Stimulated activated CD8-positive, alpha-beta memory T cell treated with anti-CD3 and anti-CD28 coated beads, Interleukin-7, amount 100 ng/mL, for 24 hours (primary cell): Measurements from ENCODE around the gene KRTAP4-11.
"Not testable (repeated sequence)": the region's sequence is repeated elsewhere in the genome, so short reads cannot be mapped to it uniquely, and the experiment has no call there.

Experiments used
- DNase-seq: peaks from one replicate; pipeline ENCODE4 v3.0.0-alpha.2; 2020; ENCODE audit warnings: low read depth

The KRTAP4-11 gene

DNA sequence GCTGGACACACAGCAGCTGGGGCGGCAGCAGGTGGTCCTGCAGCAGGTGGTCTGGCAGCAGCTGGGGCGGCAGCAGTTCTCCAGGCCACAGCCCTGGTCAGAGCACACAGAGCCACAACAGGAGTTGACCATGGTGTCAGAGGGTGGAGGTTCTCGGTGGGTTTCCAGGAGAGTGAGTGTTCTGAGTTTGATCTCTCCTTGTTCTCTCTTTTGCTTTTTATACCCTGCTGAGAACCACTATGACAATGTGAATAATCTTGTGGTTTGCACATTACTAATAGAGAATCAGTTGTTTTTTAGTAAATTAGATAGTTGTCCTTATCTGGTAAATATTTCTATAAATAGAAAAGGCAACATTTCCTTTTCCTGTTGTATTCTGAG, 5.8 kb upstream of the KRTAP4-11 start, which contains the start of gene KRTAP4-12:
Gene KRTAP4-12, minus strand, starts transcription at position 192 of the 381 bp plus-strand sequence. Its CDS starts 60 bp downstream, at position 132.
- not testable (repeated sequence) for DNase-seq

- DNase-seq, result not testable (repeated sequence)
These were observed 5.3 kb upstream of the KRTAP4-11 start for GRCh38 chr17:41123292-41123990.

GRCh38 chr17:41121742-41122141, 3.6 kb upstream of the KRTAP4-11 start:
- DNase-seq, result no peak

GRCh38 chr17:41119696-41120690, 1.8 kb upstream of the KRTAP4-11 start:
- DNase-seq, result not testable (repeated sequence)

- DNase-seq, result no peak
These were observed 548 bp upstream of the KRTAP4-11 start for GRCh38 chr17:41118721-41119120.

- DNase-seq, result no peak
These were observed 1.9 kb downstream of the KRTAP4-11 start for GRCh38 chr17:41116297-41116696.

DNA sequence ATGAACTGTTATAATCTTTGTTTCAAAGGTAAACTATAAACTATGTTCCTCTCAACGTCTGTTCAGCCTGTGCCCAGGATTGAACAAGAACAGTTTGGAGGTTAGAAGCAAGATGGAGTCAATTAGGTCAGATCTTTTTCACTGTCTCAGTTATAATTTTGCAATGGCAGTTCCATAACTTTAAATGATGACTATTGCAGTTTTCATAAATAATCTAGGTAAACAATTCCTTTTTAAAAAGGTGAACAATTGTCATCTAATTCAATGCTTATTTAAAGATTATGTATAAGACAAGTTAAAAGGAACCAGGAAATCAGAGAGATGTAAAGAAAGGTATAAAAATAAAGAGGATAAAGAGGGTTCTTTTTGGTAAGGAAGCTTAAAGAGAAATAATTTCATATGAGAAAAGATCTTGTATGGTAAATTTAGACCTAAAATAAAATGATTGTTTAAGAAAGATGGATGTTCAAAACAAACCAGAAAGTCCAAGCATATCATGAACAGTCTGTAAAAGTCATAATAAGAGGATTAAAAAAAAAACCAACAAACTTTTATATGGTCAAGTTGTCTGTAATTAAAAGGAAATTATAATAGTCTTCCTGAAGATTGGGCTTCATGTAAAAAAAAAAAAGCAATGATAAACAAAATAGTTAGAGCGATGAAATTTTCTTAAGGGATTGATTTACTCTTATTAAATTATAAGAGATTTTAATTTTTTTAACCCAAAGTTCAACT, 6.9 kb downstream of the KRTAP4-11 start:
- no peak for DNase-seq

DNA sequence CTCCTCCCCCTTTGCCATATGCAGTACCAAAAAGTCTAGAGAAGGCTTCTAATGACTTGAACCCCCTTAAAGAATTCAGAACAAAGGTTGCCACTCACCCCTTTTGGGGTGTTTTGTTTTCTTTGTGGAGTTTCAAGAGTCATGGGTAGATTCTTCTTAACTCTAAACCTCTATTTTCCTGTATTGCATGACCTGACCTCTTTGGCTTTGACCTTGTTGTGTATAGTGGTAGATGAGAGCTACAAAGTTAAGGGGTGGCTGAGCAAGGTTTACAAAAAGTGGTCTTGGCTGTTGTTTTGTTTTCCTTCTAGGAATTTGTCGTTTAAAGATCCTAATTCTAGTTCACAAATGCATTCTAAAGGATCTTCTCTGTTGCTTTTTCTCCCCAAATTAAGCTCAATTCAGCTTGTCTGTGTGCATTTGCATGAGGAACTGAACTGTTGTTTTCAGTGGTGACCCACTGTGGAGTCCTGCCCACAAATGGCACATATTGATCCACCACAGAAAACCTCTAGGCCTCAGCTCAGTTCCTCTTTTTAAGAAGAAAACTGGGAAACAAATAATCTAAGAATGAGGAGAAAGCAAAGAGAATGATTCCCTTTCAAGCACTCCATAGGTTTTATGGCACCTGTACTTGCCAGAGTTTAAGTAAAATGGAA, 9.3 kb downstream of the KRTAP4-11 start:
- not testable (repeated sequence) for DNase-seq

DNA sequence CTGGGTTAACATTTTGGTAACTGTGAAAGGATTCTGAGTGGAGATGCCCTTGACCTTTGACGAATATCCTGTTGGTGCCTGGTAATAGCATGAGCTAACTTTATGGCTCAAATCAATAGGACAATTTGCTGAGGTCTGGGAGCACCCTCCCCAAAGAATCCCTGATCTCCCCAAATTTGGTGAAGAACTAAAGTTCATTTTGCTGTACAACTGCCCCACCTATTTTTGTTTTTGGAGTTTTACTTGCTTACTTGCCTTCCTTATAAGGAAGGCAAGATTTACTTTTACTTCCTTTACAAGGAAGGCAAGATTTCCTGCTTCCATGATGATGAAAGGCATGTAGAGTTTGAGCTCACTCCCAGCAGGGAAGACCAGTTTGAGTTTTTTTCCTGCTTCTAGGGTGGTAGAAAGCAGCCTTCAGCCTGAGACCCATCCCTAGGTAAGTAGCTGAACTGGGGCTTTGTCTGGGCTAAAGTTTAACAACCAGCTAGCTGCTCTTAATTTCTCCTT, 10.2 kb downstream of the KRTAP4-11 start:
- no peak for DNase-seq

DNA sequence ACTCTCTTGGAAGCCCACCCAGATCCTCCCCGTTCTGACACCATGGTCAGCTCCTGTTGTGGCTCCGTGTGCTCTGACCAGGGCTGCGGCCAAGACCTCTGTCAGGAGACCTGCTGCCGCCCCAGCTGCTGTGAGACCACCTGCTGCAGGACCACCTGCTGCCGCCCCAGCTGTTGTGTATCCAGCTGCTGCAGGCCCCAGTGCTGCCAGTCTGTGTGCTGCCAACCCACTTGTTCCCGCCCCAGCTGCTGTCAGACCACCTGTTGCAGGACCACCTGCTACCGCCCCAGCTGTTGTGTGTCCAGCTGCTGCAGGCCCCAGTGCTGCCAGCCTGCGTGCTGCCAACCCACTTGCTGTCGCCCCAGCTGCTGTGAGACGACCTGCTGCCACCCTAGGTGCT, 12.8 kb downstream of the KRTAP4-11 start, which contains the start of gene KRTAP4-9:
Gene KRTAP4-9, plus strand, starts transcription at position 43 of the 400 bp plus-strand sequence. Its CDS starts 0 bp downstream, at position 43.
- not testable (repeated sequence) for DNase-seq

- not testable (repeated sequence) for DNase-seq
These were observed 13.7 kb downstream of the KRTAP4-11 start for GRCh38 chr17:41104386-41105038.

- no peak for DNase-seq
These were observed 14.3 kb downstream of the KRTAP4-11 start for GRCh38 chr17:41103896-41104295.

DNA sequence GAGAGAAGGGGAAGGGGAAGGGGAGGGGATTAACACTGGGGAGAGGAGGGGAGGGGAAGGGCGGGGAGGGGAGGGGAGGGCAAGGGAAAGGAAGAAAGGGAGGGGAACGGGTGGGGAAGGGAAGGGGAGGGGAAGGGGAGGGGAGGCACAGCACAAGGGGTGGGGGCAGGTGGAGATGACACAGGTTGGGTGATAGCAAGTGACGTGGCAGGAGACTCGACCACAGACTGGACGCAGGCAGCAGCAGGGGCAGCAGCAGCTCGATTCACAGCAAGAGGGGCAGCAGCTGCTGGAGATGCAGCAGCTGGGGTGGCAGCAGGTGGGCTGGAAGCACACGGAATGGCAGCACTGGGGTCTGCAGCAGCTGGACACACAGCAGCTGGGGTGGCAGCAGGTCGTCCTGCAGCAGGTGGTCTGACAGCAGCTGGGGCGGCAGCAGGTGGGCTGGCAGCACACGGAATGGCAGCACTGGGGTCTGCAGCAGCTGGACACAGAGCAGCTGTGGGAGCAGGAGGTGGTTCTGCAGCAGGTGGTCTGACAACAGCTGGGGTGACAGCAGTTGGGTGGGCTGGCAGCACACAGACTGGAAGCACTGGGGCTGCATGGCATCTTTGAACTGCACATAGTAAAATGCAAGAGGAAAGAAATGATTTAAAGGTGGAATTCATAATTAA, 16.4 kb downstream of the KRTAP4-11 start, which contains the start of gene KRTAP4-16:
Gene KRTAP4-16, minus strand, starts transcription at position 624 of the 674 bp plus-strand sequence. Its CDS starts 0 bp downstream, at position 624.
- no peak for DNase-seq

- not testable (repeated sequence) for DNase-seq
These were observed 18.3 kb downstream of the KRTAP4-11 start for GRCh38 chr17:41099682-41100480.

DNA sequence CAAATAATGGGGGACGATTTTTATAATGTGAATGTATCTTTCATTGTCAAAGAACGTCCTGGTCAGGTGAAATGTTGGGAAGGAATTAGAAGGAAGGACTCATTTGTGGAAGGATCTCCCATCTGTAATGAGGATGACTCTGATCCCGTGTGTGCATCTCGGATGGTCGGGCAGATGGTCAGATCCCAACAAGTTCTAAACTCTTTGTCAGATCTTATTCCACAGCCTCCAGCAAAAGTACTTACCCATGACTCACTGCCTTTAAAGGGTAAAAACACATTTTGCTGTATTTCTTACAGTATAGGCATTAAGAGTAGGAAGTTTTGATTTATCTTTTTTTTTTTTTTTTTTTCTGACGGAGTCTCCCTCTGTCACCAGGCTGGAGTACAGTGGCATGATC, 19.7 kb downstream of the KRTAP4-11 start:
- DNase-seq, result no peak

GRCh38 chr17:41098042-41098441, 20.1 kb downstream of the KRTAP4-11 start, which contains the start of gene KRTAP4-8:
Gene KRTAP4-8 (minus strand): TSS chr17:41098142. CDS start chr17:41098084, 58 bp downstream.
- no peak for DNase-seq

DNA sequence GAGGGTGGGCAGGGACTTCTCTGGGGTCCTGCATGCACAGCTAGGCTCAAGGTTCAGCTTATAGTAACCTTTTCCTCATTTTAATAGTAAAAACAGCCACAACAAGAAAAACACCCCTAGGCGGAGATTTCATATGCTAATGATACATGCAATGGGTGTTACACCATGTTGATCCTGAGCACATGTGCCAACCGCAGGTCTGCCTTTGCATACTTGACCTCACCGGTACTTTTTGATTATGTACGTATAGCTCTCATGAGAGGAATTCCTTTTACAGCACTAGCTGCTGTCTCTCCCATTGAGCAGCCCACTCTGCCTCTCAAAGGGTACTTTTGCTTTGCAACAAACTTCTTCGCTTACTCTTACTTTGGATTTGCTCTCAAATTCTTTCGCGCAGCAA, 22.1 kb downstream of the KRTAP4-11 start:
- no peak for DNase-seq

DNA sequence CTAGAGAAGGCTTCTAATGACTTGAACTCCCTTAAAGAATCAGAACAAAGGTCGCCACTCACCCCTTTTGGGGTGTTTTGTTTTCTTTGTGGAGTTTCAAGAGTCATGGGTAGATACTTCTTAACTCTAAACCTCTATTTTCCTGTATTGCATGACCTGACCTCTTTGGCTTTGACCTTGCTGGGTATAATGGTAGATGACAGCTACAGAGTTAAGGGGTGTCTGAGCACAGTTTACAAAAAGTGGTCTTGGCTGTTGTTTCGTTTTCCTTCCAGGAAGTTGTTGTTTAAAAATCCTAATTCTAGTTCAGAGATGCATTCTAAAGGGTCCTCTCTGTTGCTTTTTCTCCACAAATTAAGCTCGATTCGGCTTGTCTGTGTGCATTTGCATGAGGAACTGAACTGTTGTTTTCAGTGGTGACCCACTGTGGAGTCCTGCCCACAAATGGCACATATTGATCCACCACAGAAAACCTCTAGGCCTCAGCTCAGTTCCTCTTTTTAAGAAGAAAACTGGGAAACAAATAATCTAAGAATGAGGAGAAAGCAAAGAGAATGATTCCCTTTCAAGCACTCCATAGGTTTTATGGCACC, 29.3 kb downstream of the KRTAP4-11 start:
- not testable (repeated sequence) for DNase-seq
